WTC11 (cell line): ENCODE measurements around the gene KLHL29. TPM values are rescaled to one million over a fixed set of nuclear protein-coding genes. Genes with fewer than 3 reads are reported as not detected.

Experiments
- ATAC-seq: fragments of 200-7000 bp; cut with Tn5 transposase; 2 replicates; pipeline ENCODE4 v1.10.0; 2021; ENCODE audit warnings: mild to moderate bottlenecking, moderate library complexity
- CTCF ChIA-PET: fragments of 300-600 bp; sonication (Branson Sonifier 250); formaldehyde crosslinking; loops from one replicate; lab custom pipeline; 2021; ENCODE audit warnings: antibody characterized with exemption; lab: Charles Lee
- POLR2A ChIA-PET: fragments of 350-600 bp; sonication (Branson Sonifier 250); formaldehyde crosslinking; loops from one replicate; lab custom pipeline; 2021; ENCODE audit warnings: antibody characterized with exemption; lab: Charles Lee
- DNase-seq: peaks from one replicate; pipeline ENCODE4 v3.0.0; 2021; ENCODE audit warnings: low spot score
- H3K27ac Mint-ChIP-seq: 2 replicates; pipeline ENCODE4 v1.8.0; 2021; ENCODE audit warnings: mixed read lengths
- H3K27me3 Mint-ChIP-seq: 2 replicates; pipeline ENCODE4 v1.8.0; 2021; ENCODE audit warnings: low read depth, mild to moderate bottlenecking, moderate library complexity, mixed read lengths
- H3K36me3 Mint-ChIP-seq: 2 replicates; pipeline ENCODE4 v1.8.0; 2021; ENCODE audit warnings: mixed read lengths
- H3K4me1 Mint-ChIP-seq: 2 replicates; pipeline ENCODE4 v1.8.0; 2022; ENCODE audit warnings: mixed read lengths
- H3K4me3 Mint-ChIP-seq: 2 replicates; pipeline ENCODE4 v1.8.0; 2021; ENCODE audit warnings: mild to moderate bottlenecking, moderate library complexity, mixed read lengths
- H3K9me3 Mint-ChIP-seq: 2 replicates; pipeline ENCODE4 v1.8.0; 2021; ENCODE audit warnings: mixed read lengths
- ELF4 ChIP-seq: sonication (generic); formaldehyde crosslinking; IDR thresholded peaks from 2 replicates; pipeline ENCODE4 v1.8.1; 2022; ENCODE audit warnings: low read depth, mild to moderate bottlenecking, moderate library complexity, missing genetic modification reagents
- EMX1 ChIP-seq: fragments of 250-450 bp; sonication (Bioruptor Pico); IDR thresholded peaks from 2 replicates; pipeline ENCODE4 v1.8.0; 2021; ENCODE audit warnings: mild to moderate bottlenecking
- FOXJ3 ChIP-seq: sonication (generic); formaldehyde crosslinking; IDR thresholded peaks from 2 replicates; pipeline ENCODE4 v1.9.0; 2021; ENCODE audit warnings: missing genetic modification reagents, mild to moderate bottlenecking, borderline replicate concordance
- GRHL2 ChIP-seq: fragments of 250-450 bp; sonication (Bioruptor Pico); IDR thresholded peaks from 2 replicates; pipeline ENCODE4 v1.8.0; 2022; ENCODE audit warnings: mild to moderate bottlenecking, moderate library complexity; ENCODE audit not compliant: insufficient replicate concordance, severe bottlenecking
- IRF1 ChIP-seq: sonication (generic); formaldehyde crosslinking; IDR thresholded peaks from 2 replicates; pipeline ENCODE4 v1.8.0; 2023; ENCODE audit warnings: missing genetic modification reagents
- JUN ChIP-seq: sonication (generic); formaldehyde crosslinking; IDR thresholded peaks from 2 replicates; pipeline ENCODE4 v1.8.0; 2023; ENCODE audit warnings: mild to moderate bottlenecking, missing genetic modification reagents
- MYBL2 ChIP-seq: sonication (generic); formaldehyde crosslinking; IDR thresholded peaks from 2 replicates; pipeline ENCODE4 v1.8.1; 2023; ENCODE audit warnings: mild to moderate bottlenecking, moderate library complexity, missing genetic modification reagents
- NFE2L1 ChIP-seq: sonication (generic); formaldehyde crosslinking; IDR thresholded peaks from 2 replicates; pipeline ENCODE4 v1.8.1; 2023; ENCODE audit warnings: missing genetic modification reagents
- RORB ChIP-seq: fragments of 250-450 bp; sonication (Bioruptor Pico); IDR thresholded peaks from 2 replicates; pipeline ENCODE4 v1.9.0; 2021; ENCODE audit warnings: mild to moderate bottlenecking
- SMAD3 ChIP-seq: sonication (generic); formaldehyde crosslinking; IDR thresholded peaks from 2 replicates; pipeline ENCODE4 v1.8.0; 2022; ENCODE audit warnings: missing genetic modification reagents, mild to moderate bottlenecking, borderline replicate concordance
- ZNF263 ChIP-seq: sonication (generic); formaldehyde crosslinking; IDR thresholded peaks from 2 replicates; pipeline ENCODE4 v1.8.1; 2022; ENCODE audit warnings: low read depth, mild to moderate bottlenecking, moderate library complexity, missing genetic modification reagents
- ZNF281 ChIP-seq: sonication (generic); formaldehyde crosslinking; IDR thresholded peaks from 2 replicates; pipeline ENCODE4 v1.8.0; 2023; ENCODE audit warnings: mild to moderate bottlenecking, missing genetic modification reagents
- ZNF416 ChIP-seq: fragments of 250-450 bp; sonication (Bioruptor Pico); IDR thresholded peaks from 2 replicates; pipeline ENCODE4 v1.9.0; 2021; ENCODE audit warnings: mild to moderate bottlenecking, inconsistent platforms
- ZNF532 ChIP-seq: fragments of 250-450 bp; sonication (Bioruptor Pico); IDR thresholded peaks from 2 replicates; pipeline ENCODE4 v1.9.0; 2021; ENCODE audit warnings: mild to moderate bottlenecking, borderline replicate concordance
- ZNF671 ChIP-seq: fragments of 250-450 bp; sonication (Bioruptor Pico); IDR thresholded peaks from 2 replicates; pipeline ENCODE4 v1.8.0; 2021; ENCODE audit warnings: mild to moderate bottlenecking
- total RNA-seq: library from RNA; stranded (reverse); gene quantifications from 3 replicates; pipeline ENCODE4 v1.2.3, GENCODE V29; 2021
- TF ChIP-seq, protein P1 (sequence below): sonication (generic); formaldehyde crosslinking; IDR thresholded peaks from 2 replicates; pipeline ENCODE4 v1.8.1; 2023; ENCODE audit warnings: mild to moderate bottlenecking, missing genetic modification reagents
- TF ChIP-seq, protein P2 (sequence below): fragments of 250-450 bp; sonication (Bioruptor Pico); IDR thresholded peaks from 2 replicates; pipeline ENCODE4 v1.8.0; 2021; ENCODE audit warnings: mild to moderate bottlenecking

The KLHL29 gene
- total RNA-seq, 1 experiment from 2014 or later: 7.1 TPM

DNA sequence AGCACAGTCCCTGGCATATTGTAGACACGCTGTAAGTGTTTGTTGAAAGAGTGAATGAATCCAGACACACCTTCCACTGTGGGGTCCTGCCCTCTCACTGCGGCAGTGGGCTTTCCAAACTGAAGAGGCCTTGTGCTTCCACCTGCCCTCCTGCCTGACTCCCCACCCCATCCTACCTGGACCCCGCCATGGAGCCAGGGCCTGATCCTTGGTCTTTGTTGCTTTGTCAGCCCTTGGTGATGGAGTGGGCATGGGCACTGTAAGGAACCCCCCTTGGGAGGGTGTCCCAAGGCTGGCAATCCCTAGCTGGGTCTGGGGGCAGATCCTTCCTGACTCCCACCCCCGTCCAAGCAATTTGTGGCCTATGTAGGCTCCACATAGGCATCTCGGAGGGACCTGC lies 33.1 kb downstream of the KLHL29 start (continued):
- TF ChIP-seq SMAD3 (CRISPR knock-in tag): no peak
- TF ChIP-seq, protein P1, sequence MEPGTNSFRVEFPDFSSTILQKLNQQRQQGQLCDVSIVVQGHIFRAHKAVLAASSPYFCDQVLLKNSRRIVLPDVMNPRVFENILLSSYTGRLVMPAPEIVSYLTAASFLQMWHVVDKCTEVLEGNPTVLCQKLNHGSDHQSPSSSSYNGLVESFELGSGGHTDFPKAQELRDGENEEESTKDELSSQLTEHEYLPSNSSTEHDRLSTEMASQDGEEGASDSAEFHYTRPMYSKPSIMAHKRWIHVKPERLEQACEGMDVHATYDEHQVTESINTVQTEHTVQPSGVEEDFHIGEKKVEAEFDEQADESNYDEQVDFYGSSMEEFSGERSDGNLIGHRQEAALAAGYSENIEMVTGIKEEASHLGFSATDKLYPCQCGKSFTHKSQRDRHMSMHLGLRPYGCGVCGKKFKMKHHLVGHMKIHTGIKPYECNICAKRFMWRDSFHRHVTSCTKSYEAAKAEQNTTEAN (CRISPR knock-in tag): no peak
- no peak for TF ChIP-seq JUN
- no peak for TF ChIP-seq FOXJ3 (CRISPR knock-in tag)
- no peak for TF ChIP-seq NFE2L1 (CRISPR knock-in tag)
- no peak for TF ChIP-seq ELF4 (CRISPR knock-in tag)
- TF ChIP-seq EMX1 (CRISPR knock-in tag): no peak
- no peak for TF ChIP-seq ZNF281
- TF ChIP-seq ZNF416 (CRISPR knock-in tag): no peak
- no peak for TF ChIP-seq RORB (CRISPR knock-in tag)

DNA sequence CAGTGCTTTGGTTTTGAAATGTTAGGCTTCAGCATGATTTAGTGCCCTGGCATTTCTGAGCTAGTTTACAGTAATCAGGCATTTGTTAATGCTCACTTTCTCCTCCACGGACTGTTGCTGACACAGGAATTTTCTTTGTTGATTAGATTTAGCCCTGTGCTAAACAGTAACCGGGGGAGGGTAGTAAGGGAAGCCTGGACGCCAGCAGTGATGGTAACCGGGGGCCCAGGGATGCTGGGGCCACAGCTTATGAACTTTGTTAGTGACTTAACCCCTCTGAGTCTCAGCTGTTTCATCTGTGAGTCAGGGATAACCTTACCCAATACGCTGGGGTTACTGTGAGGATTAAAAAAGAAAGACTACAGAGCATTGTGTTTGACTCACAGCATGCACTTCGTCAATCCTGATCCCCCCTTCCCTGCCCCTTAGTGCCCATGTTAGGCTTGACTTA lies 33.5 kb downstream of the KLHL29 start:
- Mint-ChIP-seq H3K4me1 (peaks cover 12% of the 10 kb centered on the region), H3K4me3 (no peak overlapping the region), H3K27me3 (no peaks in the 10 kb centered on the region), H3K9me3 (no peaks in the 10 kb centered on the region), H3K27ac (no peak overlapping the region), H3K36me3 (no peaks in the 10 kb centered on the region)
- no peak for ATAC-seq
- CTCF ChIA-PET: no interaction called here
- TF ChIP-seq ZNF671 (CRISPR knock-in tag): no peak
- no peak for TF ChIP-seq GRHL2 (CRISPR knock-in tag)
- POLR2A ChIA-PET: no interaction called here
- DNase-seq: no peak

- no peak for ATAC-seq
- H3K4me1 Mint-ChIP-seq: peaks cover 13% of the 10 kb centered on the region
- H3K36me3 Mint-ChIP-seq: no peaks in the 10 kb centered on the region
- POLR2A ChIA-PET: no interaction called here
- no peaks in the 10 kb centered on the region for H3K27me3 Mint-ChIP-seq
- DNase-seq: no peak
- H3K9me3 Mint-ChIP-seq: no peaks in the 10 kb centered on the region
- CTCF ChIA-PET: no interaction called here
- H3K27ac Mint-ChIP-seq: no peak overlapping the region
- no peak overlapping the region for H3K4me3 Mint-ChIP-seq
- TF ChIP-seq ZNF281 (no peak), SMAD3 (CRISPR knock-in tag) (no peak), MYBL2 (CRISPR knock-in tag) (no peak), IRF1 (CRISPR knock-in tag) (no peak), ZNF263 (CRISPR knock-in tag) (no peak), ZNF532 (CRISPR knock-in tag) (no peak), NFE2L1 (CRISPR knock-in tag) (no peak)
- TF ChIP-seq, protein P2, sequence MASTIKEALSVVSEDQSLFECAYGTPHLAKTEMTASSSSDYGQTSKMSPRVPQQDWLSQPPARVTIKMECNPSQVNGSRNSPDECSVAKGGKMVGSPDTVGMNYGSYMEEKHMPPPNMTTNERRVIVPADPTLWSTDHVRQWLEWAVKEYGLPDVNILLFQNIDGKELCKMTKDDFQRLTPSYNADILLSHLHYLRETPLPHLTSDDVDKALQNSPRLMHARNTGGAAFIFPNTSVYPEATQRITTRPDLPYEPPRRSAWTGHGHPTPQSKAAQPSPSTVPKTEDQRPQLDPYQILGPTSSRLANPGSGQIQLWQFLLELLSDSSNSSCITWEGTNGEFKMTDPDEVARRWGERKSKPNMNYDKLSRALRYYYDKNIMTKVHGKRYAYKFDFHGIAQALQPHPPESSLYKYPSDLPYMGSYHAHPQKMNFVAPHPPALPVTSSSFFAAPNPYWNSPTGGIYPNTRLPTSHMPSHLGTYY (CRISPR knock-in tag): no peak
These were observed 34.5 kb downstream of the KLHL29 start for GRCh38 chr2:23419171-23420090.
